GM21717 (cell line): ENCODE measurements around the gene ARHGAP12.

Experiments used
- ATAC-seq: cut with Tn5 transposase; IDR thresholded peaks from one replicate; pipeline ENCODE4 v1.9.1; 2021; ENCODE audit warnings: mild to moderate bottlenecking, moderate library complexity; ENCODE audit not compliant: unreplicated experiment

Gene ARHGAP12

GRCh38 chr10:31883397-31883796, 45.2 kb downstream of the ARHGAP12 start:
- no peak for ATAC-seq

GRCh38 chr10:31878486-31878885, 50.1 kb downstream of the ARHGAP12 start:
- ATAC-seq, result no peak

DNA sequence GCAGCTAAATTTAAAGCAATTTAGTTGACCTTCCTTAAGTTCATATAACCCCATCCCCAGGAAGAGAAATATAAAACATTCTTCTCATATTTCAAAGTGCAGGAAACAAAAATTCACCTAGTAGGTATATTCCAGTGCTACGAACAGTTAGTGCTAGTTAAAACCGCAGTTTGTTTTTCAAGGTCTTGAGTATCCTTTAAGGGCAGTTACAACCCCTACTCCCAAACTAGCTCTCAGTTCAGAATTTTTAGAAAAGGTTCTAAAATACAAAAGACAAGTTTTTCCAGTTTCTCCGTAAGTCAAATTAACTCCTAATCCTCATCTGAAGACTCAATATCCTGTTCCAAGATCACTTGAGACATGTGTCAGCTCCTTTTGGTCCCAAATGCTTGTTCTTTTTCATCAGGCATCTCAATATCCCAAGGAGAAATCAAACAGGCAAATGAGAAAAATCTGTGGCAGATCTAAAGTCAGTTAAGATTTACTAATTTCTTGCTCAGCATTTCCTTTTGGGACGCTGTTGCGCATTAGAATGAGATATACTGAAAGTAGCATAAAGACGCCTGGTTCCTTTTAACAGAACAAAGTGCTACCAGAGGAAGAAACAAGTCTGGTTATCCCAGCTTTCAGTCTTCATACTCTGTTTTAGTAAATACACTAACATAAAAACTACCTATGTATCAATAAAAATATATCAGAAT, 51.8 kb downstream of the ARHGAP12 start:
- ATAC-seq, result no peak

GRCh38 chr10:31875608-31876007, 53.0 kb downstream of the ARHGAP12 start:
- no peak for ATAC-seq

GRCh38 chr10:31873724-31874123, 54.9 kb downstream of the ARHGAP12 start:
- no peak for ATAC-seq

DNA sequence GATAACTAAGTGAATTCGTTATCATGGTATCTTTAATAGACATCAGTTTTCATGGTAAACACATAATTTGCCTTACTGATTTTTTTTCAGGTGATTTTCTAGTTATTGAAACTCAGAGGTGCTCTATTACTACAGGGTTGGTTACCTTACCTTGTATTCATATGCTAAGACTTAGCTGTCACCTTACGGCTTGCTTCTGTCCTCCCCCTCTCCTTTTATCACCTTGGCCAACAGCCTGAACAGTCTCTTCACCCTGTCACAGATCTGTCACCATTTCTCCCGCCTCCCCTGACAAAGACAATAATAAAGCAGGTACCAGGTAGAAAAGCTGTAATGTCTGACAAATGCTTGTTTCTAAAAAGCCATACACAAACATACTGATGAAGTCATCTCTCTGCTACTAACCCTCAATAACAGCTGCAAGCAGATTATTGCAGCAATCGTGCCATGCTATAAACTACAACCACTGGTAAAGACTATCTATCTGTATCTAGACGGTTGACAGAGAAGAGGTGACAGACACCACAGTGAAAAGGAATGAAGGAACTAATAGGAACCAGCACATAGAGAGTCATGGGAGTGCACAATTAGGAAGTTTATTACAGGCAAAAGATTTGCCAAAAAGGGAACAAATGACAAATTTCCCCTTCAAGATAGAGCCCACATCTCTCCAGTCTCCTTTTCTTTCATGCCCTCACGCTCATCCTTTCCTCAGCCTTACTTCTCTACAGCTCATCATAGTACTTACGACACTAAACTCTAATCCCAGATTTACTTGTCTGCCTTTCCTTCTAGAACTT, 57.2 kb downstream of the ARHGAP12 start:
- ATAC-seq, result no peak

- ATAC-seq, result no peak
These were observed 61.0 kb downstream of the ARHGAP12 start for GRCh38 chr10:31867646-31868045.

DNA sequence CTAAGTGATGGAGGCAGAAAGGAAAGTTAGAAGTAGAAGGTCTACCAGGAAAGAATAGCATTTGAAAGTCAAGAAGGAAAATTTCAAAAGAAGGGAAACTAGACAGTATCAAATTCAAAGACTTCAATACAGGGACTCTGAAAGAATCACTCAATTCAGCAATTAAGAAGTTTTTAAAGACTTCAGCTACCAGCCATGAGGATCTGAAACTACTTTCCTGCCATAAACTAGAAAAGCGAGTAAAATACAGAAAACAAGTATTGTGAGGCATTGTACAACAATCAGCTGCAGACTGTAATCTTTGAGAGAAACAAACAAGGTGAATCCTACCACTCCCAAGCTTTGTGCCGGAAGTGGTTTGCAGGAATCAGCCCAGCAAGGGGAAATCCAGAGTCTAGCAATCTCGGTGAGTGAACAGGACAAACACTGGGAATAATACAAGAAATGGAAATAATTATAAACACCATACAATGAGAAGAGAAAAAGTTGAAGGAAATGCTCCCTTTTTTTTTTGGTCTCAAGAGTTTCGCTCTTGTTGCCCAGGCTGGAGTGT, 62.4 kb downstream of the ARHGAP12 start:
- no peak for ATAC-seq

DNA sequence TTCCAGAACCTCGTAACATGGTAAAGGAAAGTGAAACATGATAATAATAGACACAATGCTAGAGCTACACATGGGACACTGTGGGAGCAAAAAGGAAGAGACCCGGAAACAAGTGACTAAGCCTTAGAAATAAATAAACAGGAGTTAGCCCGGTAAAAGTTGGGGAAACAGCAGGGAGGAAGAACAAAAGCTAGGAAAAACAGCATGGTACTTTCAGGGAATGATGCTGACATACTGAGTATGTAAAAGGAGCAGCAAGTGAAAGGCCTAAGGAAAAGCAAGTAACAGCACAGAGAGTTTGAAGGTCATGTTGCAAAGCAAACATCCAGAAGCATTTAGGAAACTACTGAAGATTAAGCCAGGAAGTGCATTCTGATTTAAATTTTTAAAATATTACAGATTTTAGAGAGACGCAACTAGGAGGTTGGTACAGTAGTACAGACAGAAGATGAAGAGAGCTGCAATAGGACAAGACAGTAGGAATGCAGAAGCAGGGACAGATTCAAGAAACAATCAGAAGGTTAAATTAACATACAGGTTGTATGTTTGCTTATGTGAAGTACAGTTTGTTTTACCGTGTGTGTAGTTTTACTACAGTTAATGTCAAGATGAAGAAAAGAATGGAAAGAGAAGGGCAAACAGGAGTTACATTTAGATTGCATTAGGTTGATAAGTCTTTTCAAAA, 63.7 kb downstream of the ARHGAP12 start:
- ATAC-seq, result no peak

DNA sequence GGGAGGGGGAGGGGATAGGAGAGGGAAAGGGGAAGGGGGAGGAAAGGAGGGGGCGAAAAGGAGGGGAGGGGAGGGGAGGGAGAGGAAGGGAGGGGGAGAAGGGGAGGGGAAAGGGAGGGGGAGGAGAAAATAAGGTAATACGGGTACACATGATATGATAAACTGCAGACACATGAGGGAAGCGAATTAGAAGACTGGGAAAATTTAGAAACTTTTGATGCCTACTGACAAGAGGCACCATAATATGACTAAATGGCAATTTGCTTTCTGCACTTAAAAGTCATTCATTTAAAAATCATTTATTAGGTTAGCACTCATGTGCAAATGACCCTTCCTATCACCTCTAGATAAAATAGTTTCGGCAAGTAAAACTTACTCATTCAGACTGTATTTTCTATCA, 73.6 kb downstream of the ARHGAP12 start:
- ATAC-seq, result no peak

DNA sequence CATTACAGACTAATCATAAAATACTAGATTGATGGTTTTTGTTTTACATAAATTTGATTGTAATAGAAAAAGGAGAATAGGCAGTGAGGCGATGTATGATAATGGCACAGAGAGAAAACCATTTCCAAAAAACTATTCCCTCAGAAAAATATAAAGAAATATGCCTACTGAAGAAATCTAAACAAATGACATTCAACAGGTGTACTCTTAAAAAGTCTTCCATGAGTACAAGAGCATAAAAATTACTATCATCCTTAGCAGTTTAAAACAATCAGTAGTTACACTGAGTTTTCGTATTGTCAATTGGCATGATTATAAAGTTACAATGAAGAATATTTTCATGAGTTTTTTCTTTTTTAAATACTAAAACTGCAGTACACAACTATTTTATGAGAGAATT, 75.0 kb downstream of the ARHGAP12 start:
- no peak for ATAC-seq

- ATAC-seq, result no peak
These were observed 77.4 kb downstream of the ARHGAP12 start for GRCh38 chr10:31851216-31851615.

GRCh38 chr10:31847515-31847914, 81.1 kb downstream of the ARHGAP12 start:
- ATAC-seq, result no peak

DNA sequence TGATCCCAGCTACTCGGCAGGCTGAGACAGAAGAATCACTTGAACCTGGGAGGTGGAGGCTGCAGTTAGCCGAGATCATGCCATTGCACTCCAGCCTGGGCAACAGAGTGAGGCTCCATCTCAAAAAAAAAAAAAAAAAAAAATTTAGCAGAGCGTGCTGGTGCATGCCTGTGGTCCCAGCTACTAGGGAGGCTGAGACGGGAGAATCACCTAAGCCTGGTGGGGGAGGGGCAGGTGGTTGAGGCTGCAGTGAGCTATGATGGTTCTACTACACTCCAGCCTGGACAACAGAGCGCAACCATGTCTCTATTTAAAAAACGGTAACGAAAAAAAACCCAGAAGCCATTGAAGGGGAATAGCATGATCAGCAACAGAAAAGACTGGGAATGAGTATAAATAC, 89.9 kb downstream of the ARHGAP12 start:
- ATAC-seq, result no peak

- ATAC-seq, result no peak
These were observed 90.6 kb downstream of the ARHGAP12 start for GRCh38 chr10:31838065-31838464.

- ATAC-seq, result peak; percentile 64
These were observed 91.8 kb downstream of the ARHGAP12 start for GRCh38 chr10:31836569-31837406.

DNA sequence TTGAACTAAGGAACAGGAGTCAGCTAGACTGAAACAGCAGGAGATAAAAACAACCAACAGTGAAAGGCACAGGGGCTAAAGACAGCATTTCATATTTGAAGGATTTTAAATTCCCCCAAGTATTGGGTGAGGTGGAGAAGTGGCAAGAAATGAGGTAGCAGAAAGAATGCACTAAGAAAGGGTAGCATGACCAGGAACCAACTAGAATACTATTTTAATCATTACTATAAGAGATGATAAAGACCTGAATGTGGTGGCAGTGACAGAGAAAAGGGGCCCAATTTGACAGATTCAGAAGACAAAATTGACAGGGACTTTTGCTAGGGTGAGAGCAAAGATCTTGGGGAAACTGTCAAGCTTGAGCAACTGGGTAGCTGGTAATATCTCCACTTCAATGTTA, 94.9 kb downstream of the ARHGAP12 start:
- no peak for ATAC-seq

- ATAC-seq, result no peak
These were observed 96.4 kb downstream of the ARHGAP12 start for GRCh38 chr10:31832261-31832660.

GRCh38 chr10:31830887-31831286, 97.7 kb downstream of the ARHGAP12 start:
- ATAC-seq, result no peak

DNA sequence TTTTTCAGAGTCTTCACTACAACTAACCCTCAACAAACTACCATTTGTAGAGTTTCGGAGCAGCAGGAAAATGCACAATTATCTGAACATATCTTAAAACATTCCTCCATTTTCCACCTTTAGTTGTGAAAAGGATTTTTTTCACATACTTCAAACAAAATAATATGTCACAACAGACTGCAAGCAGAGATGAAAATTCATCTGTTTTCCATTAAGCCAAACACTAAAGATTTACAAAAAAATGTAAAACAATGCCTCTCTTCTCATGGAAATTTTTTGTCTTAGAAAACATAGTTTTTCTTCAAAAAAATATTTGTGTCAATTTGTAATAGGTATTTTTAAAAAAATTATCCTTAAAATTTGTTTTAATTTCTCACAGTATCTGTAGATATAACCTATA, 98.9 kb downstream of the ARHGAP12 start:
- no peak for ATAC-seq

GRCh38 chr10:31823358-31823757, 105.3 kb downstream of the ARHGAP12 start:
- ATAC-seq, result no peak
